Body of pancreas (tissue), 4 donors: Measurements from ENCODE around the gene RAD51B.

Experiments
- CTCF ChIP-seq, 7 experiments: fragments of 450-650 bp in 4 of 7; fragments of 200-600 bp in 3 of 7; sonication (generic) in 3 of 7; IDR thresholded peaks; one replicate each; pipeline ENCODE4 v1.5.1; 2016 to 2019; ENCODE audit warnings: antibody characterized with exemption in 7 of 7
- POLR2A ChIP-seq, 3 donors: fragments of 450-650 bp; IDR thresholded peaks; one replicate each; pipeline ENCODE4 v1.6.1; 2016; ENCODE audit warnings: antibody characterized with exemption in 3 of 3, mild to moderate bottlenecking in 2 of 3

- TF ChIP-seq CTCF (IDR thresholded peaks at IDR 0.05) (no peak), POLR2A (IDR thresholded peaks at IDR 0.05) (no peak)
These were observed 284.9 kb downstream of the RAD51B start for GRCh38 chr14:68104518-68104917.
